ENCODE results near the gene NKAPD1. TPM values are rescaled to one million over a fixed set of nuclear protein-coding genes. Genes with fewer than 3 reads are reported as not detected.
A peak's percentile ranks its signal among the peaks of the same experiment; 100 is the strongest.

Gene NKAPD1
- total and polyA plus RNA-seq, 10 of the 15 experiments (the other 5 are each of a cell fraction or from before 2014, with no cell fraction given) = 9.6 to 43.3 (median 19.2) TPM

DNA sequence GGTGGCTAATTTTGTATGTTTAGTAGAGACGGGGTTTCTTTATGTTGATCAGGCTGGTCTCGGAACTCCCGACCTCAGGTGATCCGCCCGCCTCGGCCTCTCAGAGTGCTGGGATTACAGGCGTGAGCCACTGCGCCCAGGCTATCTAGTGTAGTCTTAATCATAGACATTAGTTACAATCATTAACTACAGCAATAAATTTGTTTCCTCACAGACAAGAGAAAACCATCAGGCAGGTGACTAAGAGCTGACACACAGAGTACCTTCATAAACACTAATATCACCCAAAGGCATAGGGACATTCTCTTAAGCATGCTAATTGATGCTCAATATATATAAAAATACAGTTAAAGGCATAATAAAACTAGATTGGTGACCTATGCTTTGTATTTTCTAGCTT lies 32.0 kb downstream of the NKAPD1 start (continued):
- no peak for TF ChIP-seq SPI1 (IDR thresholded peaks at IDR 0.05; ENCODE audit: borderline replicate concordance, insufficient read depth, low read depth, low read length)
- no peak for TF ChIP-seq TCF12 (IDR thresholded peaks at IDR 0.05; ENCODE audit: low read depth, low read length)

DNA sequence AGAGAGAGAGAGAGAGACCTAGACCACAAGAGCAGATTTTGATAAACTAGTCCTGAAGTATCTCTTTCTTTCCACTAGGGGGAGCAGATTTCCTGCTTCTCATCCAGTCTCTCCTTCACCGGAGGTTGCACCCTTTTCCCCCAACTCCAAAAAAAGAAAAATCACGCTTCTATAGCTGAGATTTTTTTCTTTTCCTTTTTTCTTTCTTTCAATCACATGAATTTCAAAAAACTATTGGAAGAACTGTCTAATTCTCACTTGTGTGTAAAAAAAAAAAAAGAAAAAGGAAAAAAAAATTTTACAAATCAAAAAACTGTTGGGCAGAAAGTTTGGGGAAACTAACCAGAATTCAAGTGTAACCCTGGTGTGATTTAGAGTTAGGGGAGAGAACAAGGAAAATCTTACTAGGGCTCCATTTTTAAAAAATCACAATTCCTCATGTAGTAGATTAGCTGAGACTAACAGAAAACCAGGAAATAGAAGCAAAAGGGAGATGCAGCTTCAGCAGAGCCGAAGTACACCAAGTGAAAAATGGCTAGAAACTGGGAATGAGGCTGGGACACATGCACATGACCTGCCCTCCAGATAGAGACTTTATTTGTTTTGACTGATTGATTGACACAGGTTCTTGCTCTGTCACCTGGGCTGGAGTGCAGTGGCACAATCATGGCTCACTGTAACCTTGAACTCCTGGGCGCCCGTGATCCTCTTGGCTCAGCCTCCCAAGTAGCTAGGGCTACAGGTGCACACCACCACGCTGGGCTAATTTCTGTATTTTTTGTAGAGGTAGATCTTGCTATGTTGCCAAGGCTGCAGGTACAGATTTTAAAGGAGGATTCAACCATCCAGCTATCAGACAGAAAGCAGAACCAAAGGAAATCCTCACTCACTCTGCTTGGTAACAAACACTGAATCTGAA lies 39.7 kb downstream of the NKAPD1 start:
- Histone ChIP-seq H3K27me3 (replicated peaks in 1 of 2; ENCODE audit: control insufficient read depth in 2 of 2, insufficient read depth in 2 of 2, low read length in 1 of 2) (no peaks in the 10 kb centered on the region), H3K79me2 (ENCODE audit: control insufficient read depth, insufficient read depth, low read length) (no peaks in the 10 kb centered on the region), H4K20me1 (ENCODE audit: control insufficient read depth, insufficient read depth) (no peaks in the 10 kb centered on the region), H3K27ac (ENCODE audit: control insufficient read depth, insufficient read depth) (no peak overlapping the region), H3K4me3 (no peak overlapping the region), H3K9me3 (replicated peaks; ENCODE audit: control insufficient read depth, insufficient read depth, low read length) (no peaks in the 10 kb centered on the region), H2AFZ (ENCODE audit: control insufficient read depth, low read depth, low read length) (peak overlapping the region; percentile 39), H3K4me2 (ENCODE audit: control insufficient read depth, insufficient read depth) (no peak overlapping the region), H3K4me1 (ENCODE audit: control insufficient read depth, insufficient read depth, low read length) (no peaks in the 10 kb centered on the region; the same call in 1 of the 2 replicates), H3K36me3 (ENCODE audit: control insufficient read depth in 2 of 2, insufficient read depth in 2 of 2, low read length in 1 of 2) (no peaks in the 10 kb centered on the region), H3K9ac (ENCODE audit: control insufficient read depth, insufficient read depth, low read length) (no peak overlapping the region)
- ATAC-seq (peak; percentile 74), DNase-seq (ENCODE audit: low read depth, low spot score) (no peak), FAIRE-seq (no peak)
- in situ Hi-C loops (cut with MboI) (loop anchor here (5.0 kb wide), 1 partner anchor 169 kb away; no protein-coding TSS in a partner anchor), intact Hi-C loops (cut with micrococcal nuclease; ENCODE audit: unreplicated experiment) (loop anchor here (1.0 to 5.0 kb wide), 2 partner anchors 64 to 167 kb away; partner anchors contain the start of gene BCO2)
- ChIA-PET POLR2A (interaction anchor here (0.6 kb wide), 1 partner anchor 9 kb away, joined by 3 read pairs; no protein-coding TSS in a partner anchor), RAD21 (ENCODE audit: unreplicated experiment) (interaction anchor here (0.7 to 2.7 kb wide), 4 partner anchors 26 to 167 kb away, joined by 3 to 16 read pairs (median 6); partner anchors contain the start of gene BCO2), CTCF (interaction anchor here (0.6 to 8.9 kb wide), 33 partner anchors 8 to 438 kb away, joined by 3 to 121 read pairs (median 5); partner anchors contain the start of genes BCO2, DLAT, SDHD and TIMM8B), SMC1A (ENCODE audit: uncharacterized antibody, unreplicated experiment) (interaction anchor here (0.7 to 4.0 kb wide), 15 partner anchors 10 to 457 kb away, joined by 3 to 29 read pairs (median 3); no protein-coding TSS in a partner anchor)
- TF ChIP-seq, protein P1, sequence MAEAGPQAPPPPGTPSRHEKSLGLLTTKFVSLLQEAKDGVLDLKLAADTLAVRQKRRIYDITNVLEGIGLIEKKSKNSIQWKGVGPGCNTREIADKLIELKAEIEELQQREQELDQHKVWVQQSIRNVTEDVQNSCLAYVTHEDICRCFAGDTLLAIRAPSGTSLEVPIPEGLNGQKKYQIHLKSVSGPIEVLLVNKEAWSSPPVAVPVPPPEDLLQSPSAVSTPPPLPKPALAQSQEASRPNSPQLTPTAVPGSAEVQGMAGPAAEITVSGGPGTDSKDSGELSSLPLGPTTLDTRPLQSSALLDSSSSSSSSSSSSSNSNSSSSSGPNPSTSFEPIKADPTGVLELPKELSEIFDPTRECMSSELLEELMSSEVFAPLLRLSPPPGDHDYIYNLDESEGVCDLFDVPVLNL (IDR thresholded peaks at IDR 0.05; ENCODE audit: low read depth, low read length) = no peak
- TF ChIP-seq JUND (IDR thresholded peaks at IDR 0.05; ENCODE audit: low read depth, low read length) (no peak), SMC3 (IDR thresholded peaks at IDR 0.05; ENCODE audit: borderline replicate concordance, low read length) (peak; percentile 13; the same call in 1 of the 2 replicates), NR2C1 (IDR thresholded peaks at IDR 0.05) (no peak), RAD21 (IDR thresholded peaks at IDR 0.05; ENCODE audit: insufficient read depth, low read depth, low read length) (peak; percentile 69), RUNX3 (IDR thresholded peaks at IDR 0.05; ENCODE audit: low read length) (peak; percentile 19; the same call in 1 of the 2 replicates)
- TF ChIP-seq, protein P2, sequence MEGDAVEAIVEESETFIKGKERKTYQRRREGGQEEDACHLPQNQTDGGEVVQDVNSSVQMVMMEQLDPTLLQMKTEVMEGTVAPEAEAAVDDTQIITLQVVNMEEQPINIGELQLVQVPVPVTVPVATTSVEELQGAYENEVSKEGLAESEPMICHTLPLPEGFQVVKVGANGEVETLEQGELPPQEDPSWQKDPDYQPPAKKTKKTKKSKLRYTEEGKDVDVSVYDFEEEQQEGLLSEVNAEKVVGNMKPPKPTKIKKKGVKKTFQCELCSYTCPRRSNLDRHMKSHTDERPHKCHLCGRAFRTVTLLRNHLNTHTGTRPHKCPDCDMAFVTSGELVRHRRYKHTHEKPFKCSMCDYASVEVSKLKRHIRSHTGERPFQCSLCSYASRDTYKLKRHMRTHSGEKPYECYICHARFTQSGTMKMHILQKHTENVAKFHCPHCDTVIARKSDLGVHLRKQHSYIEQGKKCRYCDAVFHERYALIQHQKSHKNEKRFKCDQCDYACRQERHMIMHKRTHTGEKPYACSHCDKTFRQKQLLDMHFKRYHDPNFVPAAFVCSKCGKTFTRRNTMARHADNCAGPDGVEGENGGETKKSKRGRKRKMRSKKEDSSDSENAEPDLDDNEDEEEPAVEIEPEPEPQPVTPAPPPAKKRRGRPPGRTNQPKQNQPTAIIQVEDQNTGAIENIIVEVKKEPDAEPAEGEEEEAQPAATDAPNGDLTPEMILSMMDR (IDR thresholded peaks at IDR 0.05 in 2 of 3, conservative IDR thresholded peaks at IDR 0.05 in 1 of 3; ENCODE audit: control insufficient read depth in 2 of 3, extremely low read depth in 1 of 3, insufficient read depth in 1 of 3, low read depth in 3 of 3, low read length in 3 of 3) = peak; percentile 53 to 70 (median 59)
- BruUV-seq (replicated peaks) = no TSS peak
- 48% methylated on average over 6 of the region's 6 CpGs for WGBS (ENCODE audit: insufficient coverage, insufficient replicate concordance, low lambda C conversion rate, missing lambda C conversion rate)

All from GM12878 (cell line).